IMR-90 (cell line): ENCODE results near the gene ADAMTS9. TPM values are rescaled to one million over a fixed set of nuclear protein-coding genes. Genes with fewer than 3 reads are reported as not detected.

ENCODE experiments used
- ATAC-seq: fragments of 200-7000 bp; cut with Tn5 transposase; 2 replicates; pipeline ENCODE4 v1.9.1; 2020; ENCODE audit warnings: low read depth, mild to moderate bottlenecking, moderate library complexity
- BruUV-seq: library from RNA; stranded (reverse); fragments of 400-500 nt; replicated peaks from 2 replicates; lab custom pipeline; 2021; lab: Mats Ljungman, UMichigan
- CTCF ChIA-PET: fragments of 300-600 bp; formaldehyde crosslinking; extraction: SDS; loops from one replicate; lab custom pipeline; 2021; ENCODE audit warnings: antibody characterized with exemption; lab: Yijun Ruan, JAX
- POLR2A ChIA-PET: fragments of 300-600 bp; sonication (Branson Sonifier 250); formaldehyde crosslinking; loops from one replicate; lab custom pipeline; 2022; ENCODE audit warnings: antibody characterized with exemption; ENCODE audit not compliant: unreplicated experiment; lab: Charles Lee
- DNase-seq: peaks from one replicate; pipeline ENCODE4 v3.0.0; 2013
- H2AFZ ChIP-seq: replicated peaks from 2 replicates; pipeline ENCODE3; 2013; ENCODE audit warnings: low read length, mild to moderate bottlenecking; ENCODE audit not compliant: poor library complexity
- H2AK5ac ChIP-seq: 2 replicates; pipeline ENCODE4 v1.6.1; 2013; ENCODE audit warnings: low read depth, low read length, inconsistent platforms
- H2AK9ac ChIP-seq: replicated peaks from 2 replicates; pipeline ENCODE3; 2013; ENCODE audit warnings: mild to moderate bottlenecking, low read depth, low read length, moderate library complexity; ENCODE audit not compliant: poor library complexity
- H2BK120ac ChIP-seq: 2 replicates; pipeline ENCODE4 v1.6.1; 2013; ENCODE audit warnings: low read depth, low read length, inconsistent platforms
- H2BK15ac ChIP-seq: 3 replicates; pipeline ENCODE4 v1.6.1; 2013; ENCODE audit warnings: low read depth, low read length, inconsistent platforms
- H2BK20ac ChIP-seq: 2 replicates; pipeline ENCODE4 v1.6.1; 2013; ENCODE audit warnings: low read depth, mild to moderate bottlenecking, inconsistent platforms, low read length, moderate library complexity
- H2BK5ac ChIP-seq: 2 replicates; pipeline ENCODE4 v1.6.1; 2013; ENCODE audit warnings: mild to moderate bottlenecking, low read depth, low read length, inconsistent platforms; ENCODE audit not compliant: poor library complexity, severe bottlenecking
- H3K14ac ChIP-seq: replicated peaks from 2 replicates; pipeline ENCODE4 v1.6.1; 2013; ENCODE audit warnings: low read depth, low read length, inconsistent platforms
- H3K18ac ChIP-seq: 2 replicates; pipeline ENCODE4 v1.6.1; 2013; ENCODE audit warnings: low read depth, low read length, control low read depth
- H3K23ac ChIP-seq: 2 replicates; pipeline ENCODE4 v1.6.1; 2013; ENCODE audit warnings: low read depth, low read length, inconsistent platforms
- H3K27ac ChIP-seq: 2 replicates; pipeline ENCODE4 v1.5.1; 2013; ENCODE audit warnings: mild to moderate bottlenecking, control low read depth, low read length; ENCODE audit not compliant: insufficient read depth
- H3K27me3 ChIP-seq: 2 replicates; pipeline ENCODE4 v1.6.1; 2013; ENCODE audit warnings: low read length; ENCODE audit not compliant: control insufficient read depth, insufficient read depth
- H3K36me3 ChIP-seq: 2 replicates; pipeline ENCODE4 v1.6.1; 2013; ENCODE audit warnings: low read length, mixed read lengths; ENCODE audit not compliant: control insufficient read depth, insufficient read depth
- H3K4ac ChIP-seq: 2 replicates; pipeline ENCODE4 v1.6.1; 2013; ENCODE audit warnings: low read depth, low read length, inconsistent platforms
- H3K4me1 ChIP-seq: 2 replicates; pipeline ENCODE4 v1.6.1; 2013; ENCODE audit warnings: low read length, mixed read lengths; ENCODE audit not compliant: control insufficient read depth, insufficient read depth
- H3K4me2 ChIP-seq: 2 replicates; pipeline ENCODE4 v1.6.1; 2013; ENCODE audit warnings: low read depth, mild to moderate bottlenecking, control low read depth, low read length, moderate library complexity
- H3K4me3 ChIP-seq: 2 replicates; pipeline ENCODE4 v1.5.1; 2013; ENCODE audit warnings: low read depth, mild to moderate bottlenecking, control low read depth, low read length, moderate library complexity; ENCODE audit not compliant: insufficient read depth
- H3K56ac ChIP-seq: 2 replicates; pipeline ENCODE4 v1.6.1; 2013; ENCODE audit warnings: low read length, inconsistent platforms; ENCODE audit not compliant: insufficient read depth; ENCODE audit errors: extremely low read depth
- H3K79me1 ChIP-seq, 2 experiments: 2 replicates each; pipeline ENCODE4 v1.6.1; 2013; ENCODE audit warnings: low read length in 2 of 2, inconsistent platforms in 1 of 2, low read depth in 1 of 2
- H3K9ac ChIP-seq: 2 replicates; pipeline ENCODE4 v1.6.1; 2013; ENCODE audit warnings: low read depth, low read length, control low read depth
- H3K9me1 ChIP-seq: 2 replicates; pipeline ENCODE4 v1.6.1; 2013; ENCODE audit warnings: low read length, inconsistent platforms; ENCODE audit not compliant: insufficient read depth
- H3K9me3 ChIP-seq: 2 replicates; pipeline ENCODE4 v1.6.1; 2013; ENCODE audit warnings: low read length; ENCODE audit not compliant: control insufficient read depth, insufficient read depth
- H4K20me1 ChIP-seq: 2 replicates; pipeline ENCODE4 v1.6.1; 2013; ENCODE audit warnings: low read length, inconsistent platforms; ENCODE audit not compliant: insufficient read depth
- H4K5ac ChIP-seq: 2 replicates; pipeline ENCODE4 v1.6.1; 2013; ENCODE audit warnings: mild to moderate bottlenecking, low read depth, low read length, control low read depth
- H4K8ac ChIP-seq, 2 experiments: 2 replicates each; pipeline ENCODE4 v1.6.1; 2013; ENCODE audit warnings: low read depth in 2 of 2, low read length in 2 of 2, control low read depth in 1 of 2, inconsistent platforms in 1 of 2
- H4K91ac ChIP-seq: 2 replicates; pipeline ENCODE4 v1.6.1; 2013; ENCODE audit warnings: low read depth, low read length, inconsistent platforms; ENCODE audit not compliant: insufficient read depth
- BHLHE40 ChIP-seq: fragments of 150-350 bp; IDR thresholded peaks from 2 replicates; pipeline ENCODE4 v1.6.1; 2016; ENCODE audit warnings: mild to moderate bottlenecking, low read depth, low read length
- CEBPB ChIP-seq: IDR thresholded peaks from 2 replicates; pipeline ENCODE4 v1.6.1; 2012; ENCODE audit warnings: low read depth, low read length, improper control_type of control experiment
- CHD1 ChIP-seq: IDR thresholded peaks from 2 replicates; pipeline ENCODE4 v1.6.1; 2012; ENCODE audit warnings: low read depth, low read length, improper control_type of control experiment
- FOS ChIP-seq: fragments of 150-350 bp; IDR thresholded peaks from 2 replicates; pipeline ENCODE4 v1.6.1; 2016; ENCODE audit warnings: low read depth, low read length
- MAFK ChIP-seq: IDR thresholded peaks from 2 replicates; pipeline ENCODE4 v1.6.1; 2012; ENCODE audit warnings: low read depth, low read length, improper control_type of control experiment
- POLR2A ChIP-seq: IDR thresholded peaks from 2 replicates; pipeline ENCODE4 v1.6.1; 2012; ENCODE audit warnings: mild to moderate bottlenecking, low read depth, low read length
- RAD21 ChIP-seq: IDR thresholded peaks from 2 replicates; pipeline ENCODE4 v1.6.1; 2012; ENCODE audit warnings: low read length, improper control_type of control experiment
- RCOR1 ChIP-seq: IDR thresholded peaks from 2 replicates; pipeline ENCODE4 v1.6.1; 2012; ENCODE audit warnings: mild to moderate bottlenecking, low read length, improper control_type of control experiment; ENCODE audit not compliant: insufficient replicate concordance
- RFX5 ChIP-seq: IDR thresholded peaks from 2 replicates; pipeline ENCODE4 v1.8.0; 2012; ENCODE audit warnings: low read depth, mild to moderate bottlenecking, low read length, moderate library complexity
- SMC3 ChIP-seq: fragments of 150-350 bp; IDR thresholded peaks from 2 replicates; pipeline ENCODE4 v1.6.1; 2016; ENCODE audit warnings: low read depth, mild to moderate bottlenecking, antibody characterized with exemption, low read length, moderate library complexity
- WGBS, 2 experiments: methylation state at CpG; one replicate each; pipeline versions ENCODE4 v1.1.5 to v1.1.7; 2013; ENCODE audit warnings: missing lambda C conversion rate in 2 of 2; ENCODE audit not compliant: insufficient read length in 1 of 2; ENCODE audit errors: extremely low coverage in 2 of 2; 5-methylcytosine and 5-hydroxymethylcytosine counted together
- dilution Hi-C: fragments of 300-500 bp; cut with HindIII; formaldehyde crosslinking; loops from one replicate; pipeline ENCODE4 v1.14.3; 2018; ENCODE audit warnings: low sequenced_read_pairs; ENCODE audit not compliant: unreplicated experiment
- in situ Hi-C: fragments of 300-500 bp; cut with MboI; formaldehyde crosslinking; loops from 3 replicates; pipeline ENCODE4 v1.14.3; 2019; ENCODE audit warnings: low sequenced_read_pairs, inconsistent platforms, mixed read lengths
- intact Hi-C: fragments of 100-400 bp; cut with micrococcal nuclease; formaldehyde crosslinking; loops from 2 replicates; pipeline ENCODE4 v1.10.0; 2022
- polyA plus RNA-seq, 3 experiments: library from polyadenylated mRNA; depleted of rRNA; stranded (reverse); fragments of >200 nt; gene quantifications; 2 replicates each; pipeline ENCODE4 v1.2.3, GENCODE V29; 2012; ENCODE audit warnings: low replicate concordance in 1 of 3
- total RNA-seq: library from RNA; depleted of rRNA; stranded (reverse); fragments of >200 nt; gene quantifications from 2 replicates; pipeline ENCODE4 v1.2.3, GENCODE V29; 2012
- TF ChIP-seq, protein P1 (sequence below): fragments of 150-350 bp; IDR thresholded peaks from 2 replicates; pipeline ENCODE4 v1.6.1; 2016; ENCODE audit warnings: low read depth, mild to moderate bottlenecking, low read length, moderate library complexity, borderline replicate concordance
- TF ChIP-seq, protein P2 (sequence below): conservative IDR thresholded peaks from 2 replicates; pipeline ENCODE4 v1.5.1; 2012; ENCODE audit warnings: mild to moderate bottlenecking, low read depth, low read length, improper control_type of control experiment

ADAMTS9 gene
- total and polyA plus RNA-seq, 2 of the 4 experiments (the other 2 are of a cell fraction) = 0.55 to 1.1 TPM

DNA sequence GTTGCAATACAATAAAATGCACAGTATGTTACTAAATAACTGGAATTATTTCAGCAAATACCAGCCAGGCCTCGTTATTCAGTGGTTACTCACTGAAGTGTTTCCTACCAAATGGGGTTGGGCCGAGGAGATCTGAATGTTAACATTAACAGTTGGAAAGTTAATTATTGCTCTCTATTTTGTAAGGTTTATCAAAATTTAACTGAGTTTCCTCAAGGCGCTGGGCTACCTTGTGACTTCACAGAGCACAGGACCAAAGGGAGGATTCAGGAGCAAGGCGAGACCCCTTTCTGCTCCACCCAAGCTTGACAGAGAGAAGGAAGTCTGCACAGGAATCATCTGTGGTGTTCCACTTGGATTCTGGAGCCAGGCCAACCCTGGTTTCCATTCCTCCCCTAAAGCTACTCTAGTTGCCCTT, 21.6 kb downstream of the ADAMTS9 start:
- no peaks in the 10 kb centered on the region for H3K9me3 ChIP-seq
- no peak overlapping the region; a peak in 1 of 4 replicates for H4K8ac ChIP-seq
- dilution Hi-C loops (no loop called here), intact Hi-C loops (loop anchor here (5.0 kb wide), 1 partner anchor 119 kb away; no protein-coding TSS in a partner anchor), in situ Hi-C loops (no loop called here)
- TF ChIP-seq CEBPB (no peak), RCOR1 (no peak), CHD1 (no peak), SMC3 (no peak), FOS (no peak), BHLHE40 (no peak), RAD21 (no peak), POLR2A (no peak), RFX5 (no peak), MAFK (no peak)
- TF ChIP-seq, protein P1, sequence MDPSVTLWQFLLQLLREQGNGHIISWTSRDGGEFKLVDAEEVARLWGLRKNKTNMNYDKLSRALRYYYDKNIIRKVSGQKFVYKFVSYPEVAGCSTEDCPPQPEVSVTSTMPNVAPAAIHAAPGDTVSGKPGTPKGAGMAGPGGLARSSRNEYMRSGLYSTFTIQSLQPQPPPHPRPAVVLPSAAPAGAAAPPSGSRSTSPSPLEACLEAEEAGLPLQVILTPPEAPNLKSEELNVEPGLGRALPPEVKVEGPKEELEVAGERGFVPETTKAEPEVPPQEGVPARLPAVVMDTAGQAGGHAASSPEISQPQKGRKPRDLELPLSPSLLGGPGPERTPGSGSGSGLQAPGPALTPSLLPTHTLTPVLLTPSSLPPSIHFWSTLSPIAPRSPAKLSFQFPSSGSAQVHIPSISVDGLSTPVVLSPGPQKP = no peak
- TF ChIP-seq, protein P2, sequence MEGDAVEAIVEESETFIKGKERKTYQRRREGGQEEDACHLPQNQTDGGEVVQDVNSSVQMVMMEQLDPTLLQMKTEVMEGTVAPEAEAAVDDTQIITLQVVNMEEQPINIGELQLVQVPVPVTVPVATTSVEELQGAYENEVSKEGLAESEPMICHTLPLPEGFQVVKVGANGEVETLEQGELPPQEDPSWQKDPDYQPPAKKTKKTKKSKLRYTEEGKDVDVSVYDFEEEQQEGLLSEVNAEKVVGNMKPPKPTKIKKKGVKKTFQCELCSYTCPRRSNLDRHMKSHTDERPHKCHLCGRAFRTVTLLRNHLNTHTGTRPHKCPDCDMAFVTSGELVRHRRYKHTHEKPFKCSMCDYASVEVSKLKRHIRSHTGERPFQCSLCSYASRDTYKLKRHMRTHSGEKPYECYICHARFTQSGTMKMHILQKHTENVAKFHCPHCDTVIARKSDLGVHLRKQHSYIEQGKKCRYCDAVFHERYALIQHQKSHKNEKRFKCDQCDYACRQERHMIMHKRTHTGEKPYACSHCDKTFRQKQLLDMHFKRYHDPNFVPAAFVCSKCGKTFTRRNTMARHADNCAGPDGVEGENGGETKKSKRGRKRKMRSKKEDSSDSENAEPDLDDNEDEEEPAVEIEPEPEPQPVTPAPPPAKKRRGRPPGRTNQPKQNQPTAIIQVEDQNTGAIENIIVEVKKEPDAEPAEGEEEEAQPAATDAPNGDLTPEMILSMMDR = no peak
- H2AK5ac ChIP-seq = no peak overlapping the region; the same call in 1 of the 2 replicates
- H3K79me1 ChIP-seq = no peaks in the 10 kb centered on the region
- no peak overlapping the region for H2AFZ ChIP-seq
- no peak overlapping the region; the same call in 1 of the 2 replicates for H4K91ac ChIP-seq
- no peaks in the 10 kb centered on the region for H3K9me1 ChIP-seq
- H3K14ac ChIP-seq = no peak overlapping the region
- H3K27me3 ChIP-seq = no peaks in the 10 kb centered on the region
- H3K56ac ChIP-seq = no peak overlapping the region
- H3K27ac ChIP-seq = peak overlapping the region; percentile 44; the same call in 1 of the 2 replicates
- no peak overlapping the region for H2BK120ac ChIP-seq
- H3K4me1 ChIP-seq = no peaks in the 10 kb centered on the region
- no peak overlapping the region for H3K4me2 ChIP-seq
- no peak overlapping the region for H2AK9ac ChIP-seq
- peaks cover 1% of the 10 kb centered on the region; the same call in 1 of the 2 replicates for H3K36me3 ChIP-seq
- H3K9ac ChIP-seq = no peak overlapping the region
- no TSS peak for BruUV-seq
- no peak overlapping the region for H3K23ac ChIP-seq
- H2BK5ac ChIP-seq = no peak overlapping the region
- H3K4ac ChIP-seq = no peak overlapping the region
- H2BK20ac ChIP-seq = no peak overlapping the region
- no peak overlapping the region for H3K4me3 ChIP-seq
- DNase-seq (no peak), ATAC-seq (peak; percentile 83)
- H3K18ac ChIP-seq = no peak overlapping the region
- no peak overlapping the region for H4K5ac ChIP-seq
- H2BK15ac ChIP-seq = no peak overlapping the region
- no peaks in the 10 kb centered on the region for H4K20me1 ChIP-seq
- ChIA-PET POLR2A (no interaction called here), CTCF (no interaction called here)
- WGBS, 2 experiments = no CpG with 5 or more reads among the region's 4 CpGs
